Right lobe of liver (tissue), 4 donors: Measurements from ENCODE around the gene MYD88.

ENCODE experiments used
- CTCF ChIP-seq, 4 donors: fragments of 200-600 bp in 3 of 4; fragments of 450-650 bp in 1 of 4; IDR thresholded peaks; one replicate each; pipeline versions ENCODE4 v1.5.1 to v1.8.0; 2016 to 2022; ENCODE audit warnings: antibody characterized with exemption in 4 of 4, mild to moderate bottlenecking in 2 of 4
- POLR2A ChIP-seq: fragments of 450-650 bp; IDR thresholded peaks from one replicate; pipeline ENCODE4 v1.6.1; 2017; ENCODE audit warnings: antibody characterized with exemption, mild to moderate bottlenecking
- donor health status: DM: no; HTN: no; CAD: no.
- donor health status: DM: no; HTN: no; CAD: no.
- donor health status: DM: no; HTN: yes; CAD: no.

GRCh38 chr3:38126121-38126892 lies 12.2 kb upstream of the MYD88 start:
- TF ChIP-seq CTCF (IDR thresholded peaks at IDR 0.05) (no peak), POLR2A (no peak)
